Immature natural killer cell (primary cell): ENCODE data around the gene APOBEC3H. TPM values are rescaled to one million over a fixed set of nuclear protein-coding genes. Genes with fewer than 3 reads are reported as not detected.

ENCODE experiments used
- DNase-seq, 3 donors: peaks; one replicate each; pipeline ENCODE4 v3.0.0; 2022; ENCODE audit warnings: mixed read lengths in 1 of 3
- H3K27ac Mint-ChIP-seq, 6 donors: one replicate each; pipeline ENCODE4 v1.8.0; 2020; ENCODE audit warnings: mixed read lengths in 6 of 6, mild to moderate bottlenecking in 5 of 6, inconsistent platforms in 4 of 6, moderate library complexity in 3 of 6
- H3K27me3 Mint-ChIP-seq, 3 donors: one replicate each; pipeline ENCODE4 v1.8.0; 2020 to 2021; ENCODE audit warnings: low read depth in 3 of 3, mild to moderate bottlenecking in 3 of 3, mixed read lengths in 3 of 3, moderate library complexity in 3 of 3, inconsistent platforms in 1 of 3
- H3K36me3 Mint-ChIP-seq, 3 donors: one replicate each; pipeline ENCODE4 v1.8.0; 2020; ENCODE audit warnings: mixed read lengths in 3 of 3, inconsistent platforms in 2 of 3, mild to moderate bottlenecking in 2 of 3
- H3K4me1 Mint-ChIP-seq, 2 donors: one replicate each; pipeline ENCODE4 v1.8.0; 2020; ENCODE audit warnings: inconsistent platforms in 2 of 2, mild to moderate bottlenecking in 2 of 2, mixed read lengths in 2 of 2, moderate library complexity in 1 of 2
- H3K4me3 Mint-ChIP-seq, 5 donors: one replicate each; pipeline ENCODE4 v1.8.0; 2020; ENCODE audit warnings: mild to moderate bottlenecking in 5 of 5, mixed read lengths in 5 of 5, inconsistent platforms in 3 of 5, moderate library complexity in 3 of 5
- H3K9me3 Mint-ChIP-seq, 6 donors: one replicate each; pipeline ENCODE4 v1.8.0; 2020; ENCODE audit warnings: mild to moderate bottlenecking in 6 of 6, mixed read lengths in 6 of 6, inconsistent platforms in 4 of 6, moderate library complexity in 3 of 6
- polyA plus RNA-seq, 3 donors: library from polyadenylated mRNA; unstranded; fragments of 300-500 nt; fragmentation: Illumina TruSeq; gene quantifications; one replicate each; pipeline ENCODE4 v1.2.3, GENCODE V29; 2021

Gene APOBEC3H
- polyA plus RNA-seq, 3 donors from 2014 or later = 16.7 to 22.2 (median 21.7) TPM

- peaks cover 11 to 12% of the 10 kb centered on the region in 2 donors for H3K4me1 Mint-ChIP-seq
- H3K27me3 Mint-ChIP-seq = peaks cover 0 to 3% (median 0%) of the 10 kb centered on the region in 3 donors
- peak overlapping the region in 1 of 6 donors; percentile 52 for H3K27ac Mint-ChIP-seq
- no peak overlapping the region for H3K4me3 Mint-ChIP-seq
- H3K9me3 Mint-ChIP-seq = no peaks in the 10 kb centered on the region
- H3K36me3 Mint-ChIP-seq = peaks cover 0 to 7% (median 4%) of the 10 kb centered on the region in 3 donors
- no peak for DNase-seq
Measured at GRCh38 chr22:39139933-39140332, 42.9 kb downstream of the APOBEC3H start.

- H3K4me3 Mint-ChIP-seq = no peak overlapping the region
- H3K27me3 Mint-ChIP-seq = peaks cover 0 to 8% (median 3%) of the 10 kb centered on the region in 3 donors
- no peak for DNase-seq
- H3K27ac Mint-ChIP-seq = no peak overlapping the region
- peaks cover 0 to 4% (median 3%) of the 10 kb centered on the region in 3 donors for H3K36me3 Mint-ChIP-seq
- H3K4me1 Mint-ChIP-seq = peaks cover 22 to 23% of the 10 kb centered on the region in 2 donors
- no peaks in the 10 kb centered on the region for H3K9me3 Mint-ChIP-seq
Measured at GRCh38 chr22:39142088-39142680, 45.1 kb downstream of the APOBEC3H start.

DNA sequence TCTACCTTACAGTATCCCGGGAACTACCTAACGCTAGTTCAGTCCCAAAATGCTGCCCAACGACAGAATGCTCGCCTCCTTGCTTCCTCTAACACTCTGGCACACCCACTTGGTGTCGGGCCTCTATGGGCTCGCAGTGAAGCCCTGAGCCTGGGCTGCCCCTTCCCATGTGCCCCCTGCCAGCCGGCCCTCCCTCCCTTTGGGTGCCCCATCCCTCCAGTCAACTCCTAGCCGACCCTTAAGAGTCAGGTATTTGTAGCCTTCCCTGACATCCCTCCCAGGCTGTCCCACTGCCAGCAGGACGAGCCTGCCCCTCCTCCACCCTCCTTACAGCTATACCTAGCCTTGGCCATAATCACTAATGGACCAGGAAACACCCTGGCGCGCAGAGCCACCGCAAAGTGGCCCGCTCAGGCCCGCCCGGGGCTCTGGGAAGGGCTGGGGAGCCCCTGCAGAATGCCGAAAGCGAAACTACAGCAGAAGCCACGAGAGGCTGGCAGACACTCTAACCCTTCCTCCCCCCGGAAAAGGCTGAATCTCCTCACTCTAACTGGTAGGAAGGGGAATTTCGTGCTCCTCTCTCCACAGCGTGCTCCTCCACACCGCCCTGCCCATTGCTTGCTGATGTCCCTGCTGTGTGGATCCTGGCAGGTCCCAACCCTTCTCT is 47.2 kb downstream of the APOBEC3H start:
- peaks cover 24 to 29% of the 10 kb centered on the region in 2 donors for H3K4me1 Mint-ChIP-seq
- H3K4me3 Mint-ChIP-seq = peak overlapping the region; percentile 95 to 99 (median 99)
- peaks cover 0 to 10% (median 3%) of the 10 kb centered on the region in 3 donors for H3K27me3 Mint-ChIP-seq
- peak overlapping the region; percentile 92 to 99 (median 97) for H3K27ac Mint-ChIP-seq
- H3K9me3 Mint-ChIP-seq = no peaks in the 10 kb centered on the region
- DNase-seq = peak; percentile 71 to 77 (median 73)
- H3K36me3 Mint-ChIP-seq = peaks cover 0 to 4% (median 3%) of the 10 kb centered on the region in 3 donors

GRCh38 chr22:39146256-39147101 is 49.4 kb downstream of the APOBEC3H start:
- Mint-ChIP-seq H3K4me3 (peak overlapping the region; percentile 86 to 94 (median 90)), H3K27me3 (peaks cover 0 to 16% (median 3%) of the 10 kb centered on the region in 3 donors), H3K27ac (peak overlapping the region; percentile 95 to 99 (median 98)), H3K4me1 (peaks cover 46 to 47% of the 10 kb centered on the region in 2 donors), H3K36me3 (no peaks in the 10 kb centered on the region), H3K9me3 (no peaks in the 10 kb centered on the region)
- DNase-seq = no peak

DNA sequence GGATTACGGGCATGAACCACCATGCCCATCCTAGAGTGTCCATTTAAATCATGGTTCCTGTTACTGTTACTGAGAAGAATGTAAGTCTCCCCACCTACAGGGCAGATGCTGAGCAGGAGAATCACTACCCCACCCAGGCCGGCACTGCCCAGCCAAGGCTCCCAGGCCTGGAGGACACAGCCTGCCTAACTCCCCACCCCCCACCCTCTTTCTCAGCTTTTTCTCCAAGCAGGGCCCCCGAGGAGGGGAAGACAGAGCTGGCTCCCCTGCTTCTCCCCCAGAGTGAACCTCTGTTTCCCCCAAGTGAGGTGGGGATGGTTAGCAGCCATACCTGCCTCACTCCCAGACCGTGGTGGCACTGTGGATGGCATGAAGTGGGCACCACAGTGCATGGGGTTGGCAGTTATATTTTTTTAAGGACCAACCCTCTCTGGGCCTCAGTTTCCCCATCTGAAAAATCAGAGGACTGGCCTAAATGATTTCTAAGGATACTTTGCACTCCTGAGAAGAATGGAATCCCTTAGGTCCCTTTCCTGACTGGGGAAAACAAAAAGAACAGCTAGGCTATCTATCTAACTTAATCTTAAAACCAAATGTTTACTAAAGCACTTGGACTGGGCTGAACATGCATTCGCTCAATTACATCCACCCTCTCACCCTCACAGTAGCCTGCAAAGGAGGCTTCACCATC is 50.4 kb downstream of the APOBEC3H start:
- Mint-ChIP-seq H3K9me3 (no peaks in the 10 kb centered on the region), H3K27me3 (peaks cover 0 to 16% (median 3%) of the 10 kb centered on the region in 3 donors), H3K4me1 (peaks cover 49% of the 10 kb centered on the region in 2 donors), H3K4me3 (peak overlapping the region in 1 of 5 donors; percentile 14), H3K27ac (peak overlapping the region; percentile 51 to 85 (median 77)), H3K36me3 (no peaks in the 10 kb centered on the region)
- DNase-seq = no peak

DNA sequence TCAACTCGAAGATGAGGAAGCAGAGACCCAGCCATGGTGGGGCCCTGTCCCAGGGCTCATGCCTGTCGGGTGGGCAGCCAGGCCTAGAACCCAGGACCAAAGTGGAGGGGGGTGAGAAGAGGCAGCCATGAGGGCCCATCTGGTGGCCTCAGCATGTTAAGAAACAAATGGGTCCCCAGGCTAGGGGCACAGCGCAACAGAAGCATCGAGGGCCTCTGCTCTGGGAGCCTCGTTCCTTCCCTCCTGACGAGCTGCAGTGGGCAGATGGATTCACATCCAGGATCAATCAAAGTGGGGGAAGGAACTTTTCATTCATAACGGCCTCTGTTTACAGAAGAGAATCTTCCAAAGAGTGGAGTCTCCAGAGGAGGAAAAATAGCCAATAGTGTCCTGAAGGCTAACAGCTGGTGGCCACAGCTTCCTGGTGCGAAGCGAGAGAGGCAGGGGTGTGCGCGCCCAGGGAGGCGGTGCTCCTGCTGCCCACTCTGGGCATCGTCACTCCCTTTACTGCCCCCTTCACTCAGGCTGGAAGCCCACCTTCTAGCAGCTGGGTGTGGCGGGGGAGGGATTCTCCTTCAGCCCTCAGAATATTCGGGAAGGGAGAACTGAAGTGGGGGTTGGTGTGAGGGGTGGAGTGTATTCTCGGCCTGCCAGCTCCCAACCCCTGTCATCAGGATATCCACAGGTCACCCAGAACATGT is 51.1 kb downstream of the APOBEC3H start:
- peaks cover 0 to 16% (median 3%) of the 10 kb centered on the region in 3 donors for H3K27me3 Mint-ChIP-seq
- no peak for DNase-seq
- peaks cover 49% of the 10 kb centered on the region in 2 donors for H3K4me1 Mint-ChIP-seq
- H3K4me3 Mint-ChIP-seq = peak overlapping the region in 1 of 5 donors; percentile 14
- no peaks in the 10 kb centered on the region for H3K9me3 Mint-ChIP-seq
- H3K36me3 Mint-ChIP-seq = no peaks in the 10 kb centered on the region
- peak overlapping the region; percentile 51 to 85 (median 78) for H3K27ac Mint-ChIP-seq

DNA sequence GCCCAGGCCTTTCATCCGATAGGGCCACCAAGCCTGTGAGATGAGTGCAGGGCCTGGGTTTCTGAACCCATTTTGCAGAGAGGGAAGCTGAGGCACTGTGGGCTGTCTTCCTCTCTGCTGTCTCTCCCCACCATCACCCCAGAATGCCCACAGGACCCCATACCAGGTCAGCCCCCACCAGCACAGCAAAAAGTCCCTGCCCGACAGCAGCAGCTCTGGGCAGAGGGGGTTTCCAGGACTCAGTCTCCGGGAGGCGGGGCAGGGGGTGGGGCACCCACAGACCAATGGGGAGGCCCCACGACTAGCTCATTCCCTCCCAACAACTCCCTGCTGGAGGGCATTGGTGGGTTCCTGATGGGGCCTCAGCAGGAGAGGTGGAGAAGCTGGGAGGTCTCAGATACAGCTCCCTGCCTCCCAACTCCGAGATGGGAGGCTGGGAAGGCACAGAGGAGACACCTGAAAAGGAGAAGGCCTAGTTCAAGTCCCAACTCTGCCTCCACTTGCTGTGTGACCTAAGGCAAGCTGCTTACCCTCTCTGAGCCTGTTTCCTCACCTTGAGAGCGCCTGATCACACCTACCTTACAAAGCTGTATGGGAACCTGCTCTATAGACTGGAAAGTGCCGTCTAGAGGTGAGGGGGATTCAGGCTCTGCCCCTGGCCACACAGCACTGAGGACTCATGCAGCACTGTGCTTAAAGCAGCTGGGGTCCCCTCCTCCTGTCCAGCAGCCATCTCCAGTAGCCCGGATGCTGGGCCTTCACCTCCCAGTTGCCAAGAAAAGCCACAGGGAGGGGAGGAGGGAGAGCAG is 51.9 kb downstream of the APOBEC3H start:
- DNase-seq = peak in 2 of 3 donors; percentile 32 to 60
- no peaks in the 10 kb centered on the region for H3K36me3 Mint-ChIP-seq
- peak overlapping the region in 1 of 5 donors; percentile 29 for H3K4me3 Mint-ChIP-seq
- H3K4me1 Mint-ChIP-seq = peaks cover 51% of the 10 kb centered on the region in 2 donors
- no peaks in the 10 kb centered on the region for H3K9me3 Mint-ChIP-seq
- peak overlapping the region; percentile 23 to 85 (median 74) for H3K27ac Mint-ChIP-seq
- H3K27me3 Mint-ChIP-seq = peaks cover 0 to 16% (median 3%) of the 10 kb centered on the region in 3 donors

DNA sequence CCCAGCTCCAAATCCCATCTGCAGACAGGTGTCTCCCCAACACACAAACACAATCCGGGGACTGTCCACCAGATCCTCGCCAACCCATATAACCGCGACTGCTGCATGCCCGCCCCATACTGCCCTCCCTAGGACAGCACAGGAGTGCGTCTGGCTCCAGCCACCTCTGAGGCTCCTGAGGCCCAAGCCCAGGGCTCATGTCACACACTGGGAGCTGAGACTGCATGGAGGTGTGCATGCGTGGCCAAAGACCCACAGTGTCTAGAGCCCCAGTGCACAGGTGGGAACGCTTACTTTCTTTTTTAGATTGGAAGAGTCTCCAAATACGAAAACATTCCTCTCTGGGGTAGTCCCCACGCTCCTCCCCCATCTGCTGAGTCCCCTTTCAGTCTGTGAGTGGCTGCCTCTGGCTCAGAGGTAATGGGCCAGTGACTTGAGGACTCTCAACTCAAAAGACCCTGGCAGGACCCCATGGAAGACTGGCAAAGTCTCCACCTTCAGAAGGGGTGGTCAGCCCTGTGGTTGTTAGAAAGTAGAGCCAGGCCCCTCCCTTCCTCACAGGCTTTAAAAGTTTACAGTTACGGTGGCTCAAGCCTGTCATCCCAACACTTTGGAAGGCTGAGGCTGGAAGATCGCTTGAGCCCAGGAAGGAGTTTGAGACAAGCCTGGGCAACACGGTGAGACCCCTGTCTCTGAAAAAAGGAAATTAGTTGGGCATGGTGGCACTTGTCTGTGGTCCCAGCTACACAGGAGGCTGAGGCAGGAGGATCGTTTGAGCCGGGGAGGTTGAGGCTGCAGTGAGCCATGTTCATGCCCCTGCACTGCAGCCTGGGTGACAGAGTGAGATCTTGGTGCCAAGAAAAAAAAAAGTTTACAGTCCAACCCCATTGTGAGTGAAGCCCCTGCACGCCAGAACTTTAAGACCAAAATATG is 53.1 kb downstream of the APOBEC3H start:
- Mint-ChIP-seq H3K27me3 (peaks cover 0 to 13% (median 3%) of the 10 kb centered on the region in 3 donors), H3K4me1 (peaks cover 44 to 45% of the 10 kb centered on the region in 2 donors), H3K36me3 (no peaks in the 10 kb centered on the region), H3K27ac (peak overlapping the region; percentile 69 to 85 (median 82)), H3K4me3 (peak overlapping the region in 4 of 5 donors; percentile 67 to 79 (median 77)), H3K9me3 (peaks cover 0 to 1% (median 0%) of the 10 kb centered on the region in 6 donors)
- DNase-seq = no peak

GRCh38 chr22:39150848-39151215 is 53.8 kb downstream of the APOBEC3H start:
- Mint-ChIP-seq H3K4me1 (peaks cover 43 to 45% of the 10 kb centered on the region in 2 donors), H3K4me3 (peak overlapping the region; percentile 55 to 79 (median 76)), H3K27me3 (peaks cover 0 to 12% (median 3%) of the 10 kb centered on the region in 3 donors), H3K36me3 (no peaks in the 10 kb centered on the region), H3K9me3 (peaks cover 0 to 1% (median 0%) of the 10 kb centered on the region in 6 donors), H3K27ac (peak overlapping the region; percentile 69 to 85 (median 83))
- DNase-seq = no peak

- H3K36me3 Mint-ChIP-seq = no peaks in the 10 kb centered on the region
- peaks cover 0 to 1% (median 0%) of the 10 kb centered on the region in 6 donors for H3K9me3 Mint-ChIP-seq
- DNase-seq = no peak
- peak overlapping the region; percentile 55 to 79 (median 76) for H3K4me3 Mint-ChIP-seq
- H3K4me1 Mint-ChIP-seq = peaks cover 37 to 38% of the 10 kb centered on the region in 2 donors
- H3K27ac Mint-ChIP-seq = peak overlapping the region; percentile 69 to 85 (median 83)
- peaks cover 0 to 8% (median 0%) of the 10 kb centered on the region in 3 donors for H3K27me3 Mint-ChIP-seq
Measured at GRCh38 chr22:39151329-39151975, 54.4 kb downstream of the APOBEC3H start.
